HepG2 (cell line): Measurements from ENCODE around the gene CHADL. TPM values are rescaled to one million over a fixed set of nuclear protein-coding genes. Genes with fewer than 3 reads are reported as not detected.

Experiments
- AFF4 ChIP-seq: sonication (generic); formaldehyde crosslinking; IDR thresholded peaks from 2 replicates; pipeline ENCODE4 v1.4.0; 2020; ENCODE audit warnings: missing genetic modification reagents
- CSRNP2 ChIP-seq: sonication (generic); formaldehyde crosslinking; conservative IDR thresholded peaks from 2 replicates; pipeline ENCODE4 v1.8.0; 2022; ENCODE audit warnings: low read depth, missing genetic modification reagents
- DBP ChIP-seq: sonication (generic); formaldehyde crosslinking; IDR thresholded peaks from 2 replicates; pipeline ENCODE4 v1.4.0; 2020; ENCODE audit warnings: missing genetic modification reagents; ENCODE audit errors: not compliant biosample characterization
- ELF3 ChIP-seq: IDR thresholded peaks from 2 replicates; pipeline ENCODE4 v1.6.1; 2016; ENCODE audit warnings: missing genetic modification reagents, missing compliant biosample characterization
- FOXC1 ChIP-seq: sonication (generic); formaldehyde crosslinking; IDR thresholded peaks from 2 replicates; pipeline ENCODE4 v1.8.0; 2022; ENCODE audit warnings: mild to moderate bottlenecking, missing genetic modification reagents, borderline replicate concordance
- MYC ChIP-seq: sonication (generic); formaldehyde crosslinking; IDR thresholded peaks from 2 replicates; pipeline ENCODE4 v1.9.0; 2021; ENCODE audit warnings: missing genetic modification reagents, borderline replicate concordance
- NCOA1 ChIP-seq: sonication (generic); formaldehyde crosslinking; IDR thresholded peaks from 2 replicates; pipeline ENCODE4 v1.9.0; 2021; ENCODE audit warnings: missing genetic modification reagents
- PHF5A ChIP-seq: IDR thresholded peaks from one replicate; pipeline ENCODE4 v1.6.1; 2018; ENCODE audit warnings: low read depth, missing genetic modification reagents; ENCODE audit not compliant: unreplicated experiment
- ZNF142 ChIP-seq: sonication (generic); formaldehyde crosslinking; IDR thresholded peaks from 2 replicates; pipeline ENCODE4 v1.4.0; 2020; ENCODE audit warnings: missing genetic modification reagents
- ZNF362 ChIP-seq: sonication (generic); formaldehyde crosslinking; IDR thresholded peaks from 2 replicates; pipeline ENCODE4 v1.4.0; 2020; ENCODE audit warnings: missing genetic modification reagents, mild to moderate bottlenecking, borderline replicate concordance
- ZNF547 ChIP-seq: sonication (generic); formaldehyde crosslinking; IDR thresholded peaks from 2 replicates; pipeline ENCODE4 v1.5.1; 2020; ENCODE audit warnings: mild to moderate bottlenecking, missing genetic modification reagents
- ZNF747 ChIP-seq: sonication (generic); formaldehyde crosslinking; IDR thresholded peaks from 2 replicates; pipeline ENCODE4 v1.8.1; 2023; ENCODE audit warnings: missing genetic modification reagents, mild to moderate bottlenecking, borderline replicate concordance
- polyA plus RNA-seq, 8 experiments: library from polyadenylated mRNA; depleted of rRNA in 3 of 8; stranded (reverse) in 7 of 8; unstranded in 1 of 8; fragments of >200 nt; fragmentation: Illumina TruSeq in 4 of 8; extraction: Trizol in 4 of 8; gene quantifications; 2 replicates each; pipeline versions ENCODE4 v1.2.1 to v1.2.3, GENCODE V29; 2011 to 2016; ENCODE audit warnings: low read depth in 4 of 8, missing spikeins in 1 of 8, mixed read lengths in 1 of 8; ENCODE audit not compliant: insufficient read depth in 1 of 8
- total RNA-seq, 5 experiments: library from RNA; depleted of rRNA; stranded (reverse); fragments of >200 nt; fragmentation: Illumina TruSeq; extraction: Trizol; gene quantifications; 2 replicates each; pipeline ENCODE4 v1.2.3, GENCODE V29; 2016; ENCODE audit warnings: low read depth in 1 of 5

Gene CHADL
- total and polyA plus RNA-seq, 2 of the 13 experiments (the other 11 are each of a cell fraction or from before 2014, with no cell fraction given) = 2.8 to 8.1 TPM

GRCh38 chr22:41288245-41288946 lies 47.7 kb upstream of the CHADL start (continued):
- no peak for TF ChIP-seq ZNF142
- TF ChIP-seq MYC = peak; percentile 32; the same call in 1 of the 2 replicates
- TF ChIP-seq AFF4 = no peak; the same call in 1 of the 2 replicates
- TF ChIP-seq CSRNP2 = no peak
- peak; percentile 64; the same call in 1 of the 2 replicates for TF ChIP-seq ELF3
- no peak for TF ChIP-seq ZNF747 (CRISPR knock-in tag)
- TF ChIP-seq PHF5A (CRISPR knock-in tag) = peak; percentile 58
- no peak for TF ChIP-seq DBP (CRISPR knock-in tag)
- TF ChIP-seq ZNF547 (CRISPR knock-in tag) = no peak
- TF ChIP-seq NCOA1 (CRISPR knock-in tag) = no peak
- TF ChIP-seq FOXC1 (CRISPR knock-in tag) = no peak
- peak; percentile 68; the same call in 1 of the 2 replicates for TF ChIP-seq ZNF362 (CRISPR knock-in tag)
